Measurements from ENCODE around the gene PIH1D1. TPM values are rescaled to one million over a fixed set of nuclear protein-coding genes. Genes with fewer than 3 reads are reported as not detected.

Gene PIH1D1
- total and polyA plus RNA-seq, 10 of the 15 experiments (the other 5 are each of a cell fraction or from before 2014, with no cell fraction given) = 16.1 to 153 (median 106) TPM

DNA sequence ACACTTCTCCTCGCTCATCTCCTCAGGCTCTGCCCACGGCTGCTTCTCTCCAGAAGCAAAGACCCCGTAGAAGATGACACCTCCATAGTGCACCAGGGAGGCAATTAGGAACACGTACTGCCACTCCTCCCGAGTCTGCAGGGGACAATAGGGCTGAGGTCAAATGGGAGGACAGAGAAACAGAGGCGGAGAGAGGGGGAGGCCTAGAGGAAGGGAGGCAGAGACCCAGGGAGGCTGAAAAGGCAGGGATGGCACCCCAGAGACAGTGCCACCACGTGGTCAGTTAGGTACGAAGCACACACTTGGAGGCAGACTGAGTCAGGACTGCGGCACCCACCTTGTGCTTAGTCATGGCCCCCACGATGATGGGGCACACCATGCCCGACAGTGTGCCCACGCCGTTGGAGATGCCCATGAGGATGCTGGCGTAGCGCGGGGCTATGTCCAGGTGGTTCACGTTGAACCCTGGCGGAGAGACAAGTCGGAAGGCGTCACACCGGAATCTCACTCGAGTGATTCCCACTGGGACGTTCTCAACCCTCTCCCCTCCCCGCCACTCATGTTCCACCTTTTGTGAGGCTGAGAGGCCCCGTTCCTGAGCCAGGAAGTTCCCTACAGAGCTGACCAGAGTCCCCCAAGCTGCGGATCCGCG, 20.8 kb downstream of the PIH1D1 start:
- Histone ChIP-seq H3K27me3 (replicated peaks in 1 of 2; ENCODE audit: control insufficient read depth in 2 of 2, insufficient read depth in 2 of 2, low read length in 1 of 2) (peaks cover 8 to 18% of the 10 kb centered on the region in 2 experiments), H3K9ac (ENCODE audit: control insufficient read depth, insufficient read depth, low read length) (no peak overlapping the region), H3K9me3 (replicated peaks; ENCODE audit: control insufficient read depth, insufficient read depth, low read length) (no peaks in the 10 kb centered on the region), H3K4me1 (ENCODE audit: control insufficient read depth, insufficient read depth, low read length) (no peaks in the 10 kb centered on the region; the same call in 1 of the 2 replicates), H3K36me3 (ENCODE audit: control insufficient read depth in 2 of 2, insufficient read depth in 2 of 2, low read length in 1 of 2) (no peaks in the 10 kb centered on the region), H3K4me3 (no peak overlapping the region), H4K20me1 (ENCODE audit: control insufficient read depth, insufficient read depth) (no peaks in the 10 kb centered on the region), H3K4me2 (ENCODE audit: control insufficient read depth, insufficient read depth) (no peak overlapping the region), H3K27ac (ENCODE audit: control insufficient read depth, insufficient read depth) (no peak overlapping the region), H2AFZ (ENCODE audit: control insufficient read depth, low read depth, low read length) (no peak overlapping the region), H3K79me2 (ENCODE audit: control insufficient read depth, insufficient read depth, low read length) (no peaks in the 10 kb centered on the region)
- CTCF ChIA-PET = interaction anchor here (1.0 to 1.9 kb wide), 6 partner anchors 9 to 97 kb away, joined by 3 to 6 read pairs (median 4); no protein-coding TSS in a partner anchor
- no TSS peak for BruUV-seq (replicated peaks)
- 48% methylated on average over 24 of the region's 28 CpGs for WGBS (ENCODE audit: insufficient coverage, insufficient replicate concordance, low lambda C conversion rate, missing lambda C conversion rate)
- in situ Hi-C loops (cut with MboI) (no loop called here), intact Hi-C loops (cut with micrococcal nuclease; ENCODE audit: unreplicated experiment) (loop anchor here (1.0 kb wide), 1 partner anchor 39 kb away; no protein-coding TSS in a partner anchor)
- no peak for DNase-seq (ENCODE audit: low read depth, low spot score)
- POLR2A ChIA-PET = no interaction called here
- SMC1A ChIA-PET (ENCODE audit: uncharacterized antibody, unreplicated experiment) = interaction anchor here (1.2 to 1.3 kb wide), 2 partner anchors 14 to 39 kb away, joined by 3 read pairs; no protein-coding TSS in a partner anchor
- RAD21 ChIA-PET (ENCODE audit: unreplicated experiment) = interaction anchor here (1.2 kb wide), 1 partner anchor 27 kb away, joined by 3 read pairs; no protein-coding TSS in a partner anchor
- TF ChIP-seq ZSCAN29 (IDR thresholded peaks at IDR 0.05) (no peak), E2F4 (IDR thresholded peaks at IDR 0.05; ENCODE audit: low read depth, low read length) (no peak), RAD21 (IDR thresholded peaks at IDR 0.05; ENCODE audit: insufficient read depth, low read depth, low read length) (0 out of 2 replicates have a peak, but pooled peaks have one; percentile 22), RELA (IDR thresholded peaks at IDR 0.05; ENCODE audit: borderline replicate concordance, partially characterized antibody) (no peak), NFYB (IDR thresholded peaks at IDR 0.05; ENCODE audit: insufficient read depth, low read depth, low read length) (no peak), SMC3 (IDR thresholded peaks at IDR 0.05; ENCODE audit: borderline replicate concordance, low read length) (peak; percentile 44; the same call in 1 of the 2 replicates), NFXL1 (IDR thresholded peaks at IDR 0.05; ENCODE audit: borderline replicate concordance) (no peak), CTCF (IDR thresholded peaks at IDR 0.05 in 2 of 3, conservative IDR thresholded peaks at IDR 0.05 in 1 of 3; ENCODE audit: control insufficient read depth in 2 of 3, extremely low read depth in 1 of 3, insufficient read depth in 1 of 3, low read depth in 3 of 3, low read length in 3 of 3) (peak; percentile 36 to 45 (median 39); a peak in 5 of 6 replicates)
- TF ChIP-seq, protein P1, sequence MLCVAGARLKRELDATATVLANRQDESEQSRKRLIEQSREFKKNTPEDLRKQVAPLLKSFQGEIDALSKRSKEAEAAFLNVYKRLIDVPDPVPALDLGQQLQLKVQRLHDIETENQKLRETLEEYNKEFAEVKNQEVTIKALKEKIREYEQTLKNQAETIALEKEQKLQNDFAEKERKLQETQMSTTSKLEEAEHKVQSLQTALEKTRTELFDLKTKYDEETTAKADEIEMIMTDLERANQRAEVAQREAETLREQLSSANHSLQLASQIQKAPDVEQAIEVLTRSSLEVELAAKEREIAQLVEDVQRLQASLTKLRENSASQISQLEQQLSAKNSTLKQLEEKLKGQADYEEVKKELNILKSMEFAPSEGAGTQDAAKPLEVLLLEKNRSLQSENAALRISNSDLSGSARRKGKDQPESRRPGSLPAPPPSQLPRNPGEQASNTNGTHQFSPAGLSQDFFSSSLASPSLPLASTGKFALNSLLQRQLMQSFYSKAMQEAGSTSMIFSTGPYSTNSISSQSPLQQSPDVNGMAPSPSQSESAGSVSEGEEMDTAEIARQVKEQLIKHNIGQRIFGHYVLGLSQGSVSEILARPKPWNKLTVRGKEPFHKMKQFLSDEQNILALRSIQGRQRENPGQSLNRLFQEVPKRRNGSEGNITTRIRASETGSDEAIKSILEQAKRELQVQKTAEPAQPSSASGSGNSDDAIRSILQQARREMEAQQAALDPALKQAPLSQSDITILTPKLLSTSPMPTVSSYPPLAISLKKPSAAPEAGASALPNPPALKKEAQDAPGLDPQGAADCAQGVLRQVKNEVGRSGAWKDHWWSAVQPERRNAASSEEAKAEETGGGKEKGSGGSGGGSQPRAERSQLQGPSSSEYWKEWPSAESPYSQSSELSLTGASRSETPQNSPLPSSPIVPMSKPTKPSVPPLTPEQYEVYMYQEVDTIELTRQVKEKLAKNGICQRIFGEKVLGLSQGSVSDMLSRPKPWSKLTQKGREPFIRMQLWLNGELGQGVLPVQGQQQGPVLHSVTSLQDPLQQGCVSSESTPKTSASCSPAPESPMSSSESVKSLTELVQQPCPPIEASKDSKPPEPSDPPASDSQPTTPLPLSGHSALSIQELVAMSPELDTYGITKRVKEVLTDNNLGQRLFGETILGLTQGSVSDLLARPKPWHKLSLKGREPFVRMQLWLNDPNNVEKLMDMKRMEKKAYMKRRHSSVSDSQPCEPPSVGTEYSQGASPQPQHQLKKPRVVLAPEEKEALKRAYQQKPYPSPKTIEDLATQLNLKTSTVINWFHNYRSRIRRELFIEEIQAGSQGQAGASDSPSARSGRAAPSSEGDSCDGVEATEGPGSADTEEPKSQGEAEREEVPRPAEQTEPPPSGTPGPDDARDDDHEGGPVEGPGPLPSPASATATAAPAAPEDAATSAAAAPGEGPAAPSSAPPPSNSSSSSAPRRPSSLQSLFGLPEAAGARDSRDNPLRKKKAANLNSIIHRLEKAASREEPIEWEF (IDR thresholded peaks at IDR 0.05; ENCODE audit: insufficient replicate concordance, low read depth, low read length) = no peak
- TF ChIP-seq, protein P2, sequence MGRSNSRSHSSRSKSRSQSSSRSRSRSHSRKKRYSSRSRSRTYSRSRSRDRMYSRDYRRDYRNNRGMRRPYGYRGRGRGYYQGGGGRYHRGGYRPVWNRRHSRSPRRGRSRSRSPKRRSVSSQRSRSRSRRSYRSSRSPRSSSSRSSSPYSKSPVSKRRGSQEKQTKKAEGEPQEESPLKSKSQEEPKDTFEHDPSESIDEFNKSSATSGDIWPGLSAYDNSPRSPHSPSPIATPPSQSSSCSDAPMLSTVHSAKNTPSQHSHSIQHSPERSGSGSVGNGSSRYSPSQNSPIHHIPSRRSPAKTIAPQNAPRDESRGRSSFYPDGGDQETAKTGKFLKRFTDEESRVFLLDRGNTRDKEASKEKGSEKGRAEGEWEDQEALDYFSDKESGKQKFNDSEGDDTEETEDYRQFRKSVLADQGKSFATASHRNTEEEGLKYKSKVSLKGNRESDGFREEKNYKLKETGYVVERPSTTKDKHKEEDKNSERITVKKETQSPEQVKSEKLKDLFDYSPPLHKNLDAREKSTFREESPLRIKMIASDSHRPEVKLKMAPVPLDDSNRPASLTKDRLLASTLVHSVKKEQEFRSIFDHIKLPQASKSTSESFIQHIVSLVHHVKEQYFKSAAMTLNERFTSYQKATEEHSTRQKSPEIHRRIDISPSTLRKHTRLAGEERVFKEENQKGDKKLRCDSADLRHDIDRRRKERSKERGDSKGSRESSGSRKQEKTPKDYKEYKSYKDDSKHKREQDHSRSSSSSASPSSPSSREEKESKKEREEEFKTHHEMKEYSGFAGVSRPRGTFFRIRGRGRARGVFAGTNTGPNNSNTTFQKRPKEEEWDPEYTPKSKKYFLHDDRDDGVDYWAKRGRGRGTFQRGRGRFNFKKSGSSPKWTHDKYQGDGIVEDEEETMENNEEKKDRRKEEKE (IDR thresholded peaks at IDR 0.05) = no peak
- ATAC-seq = peak; percentile 66
- no peak for FAIRE-seq
